CD4-positive, alpha-beta T cell treated with Interleukin-2 at 100 ng/mL for 4 hours (primary cell): ENCODE measurements around the gene CFAP221.

Experiments
- DNase-seq: peaks from one replicate; pipeline ENCODE4 v3.0.0-alpha.2; 2020; ENCODE audit warnings: low spot score

The CFAP221 gene

DNA sequence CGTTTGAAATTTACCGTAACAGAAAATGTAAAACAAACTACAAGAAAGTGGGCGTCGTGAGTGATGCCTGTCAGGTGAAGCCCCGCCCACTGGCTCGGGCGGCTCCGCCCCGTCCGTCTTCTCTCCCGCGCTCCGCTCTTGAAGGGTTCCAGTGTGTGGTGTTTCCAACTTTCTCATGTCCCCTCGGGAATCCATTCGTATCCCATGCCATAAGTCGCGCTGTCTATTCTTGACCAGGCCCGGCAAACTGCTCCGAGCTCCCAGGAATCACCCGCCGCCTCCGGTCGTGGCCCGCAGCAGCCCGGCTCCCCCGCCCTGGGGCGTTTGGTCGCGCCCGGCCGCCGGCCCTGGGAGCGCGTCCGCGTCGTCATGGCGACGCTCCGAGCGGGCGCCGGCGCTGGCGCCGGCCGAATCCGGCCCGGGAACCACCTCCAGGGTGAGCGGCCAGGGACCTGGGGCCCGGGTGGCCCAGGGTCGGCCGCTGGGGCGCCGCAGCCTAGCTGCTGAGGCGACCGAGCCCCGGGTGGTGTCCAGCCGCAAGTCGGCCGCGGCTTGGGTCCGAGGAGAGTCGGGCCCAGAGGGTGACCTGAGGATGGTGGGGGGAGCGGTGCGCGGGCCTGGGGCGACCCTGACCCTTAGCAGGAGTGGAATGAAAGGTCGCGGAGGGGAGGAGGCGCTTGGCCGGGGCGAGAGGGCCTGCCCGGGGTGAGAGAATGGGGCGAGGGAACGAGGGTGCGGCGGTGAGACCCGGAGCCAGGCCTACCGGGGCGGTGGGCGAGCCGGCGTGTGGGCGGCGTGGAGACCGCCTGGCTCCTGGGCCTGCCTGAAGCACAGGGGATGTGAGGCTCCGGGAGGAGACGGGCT lies at the start of gene CFAP221:
Gene CFAP221, plus strand, starts transcription at position 375 of the 864 bp plus-strand sequence. CDS start 1,683 bp downstream, outside the sequence.
- no peak for DNase-seq

DNA sequence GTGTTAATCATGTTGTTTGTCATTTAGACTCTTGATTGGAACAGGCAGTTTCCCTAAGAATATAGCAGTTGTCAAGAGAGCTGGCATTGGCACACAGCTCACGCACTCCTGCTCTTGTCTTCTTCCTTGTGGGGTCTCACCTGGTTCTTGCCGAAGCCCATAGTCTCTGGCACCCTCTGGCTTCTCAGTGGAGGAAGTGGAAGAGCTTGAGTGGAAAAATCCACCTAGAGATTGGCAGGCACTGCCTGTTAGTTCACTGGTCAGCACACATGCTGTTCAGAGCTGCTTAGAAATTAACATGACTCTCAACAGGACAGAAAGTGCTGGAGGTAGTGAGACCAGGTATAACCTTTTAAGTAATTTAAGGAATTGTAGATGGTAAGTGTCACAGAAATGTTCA lies 48.3 kb upstream of the CFAP221 start:
- no peak for DNase-seq

DNA sequence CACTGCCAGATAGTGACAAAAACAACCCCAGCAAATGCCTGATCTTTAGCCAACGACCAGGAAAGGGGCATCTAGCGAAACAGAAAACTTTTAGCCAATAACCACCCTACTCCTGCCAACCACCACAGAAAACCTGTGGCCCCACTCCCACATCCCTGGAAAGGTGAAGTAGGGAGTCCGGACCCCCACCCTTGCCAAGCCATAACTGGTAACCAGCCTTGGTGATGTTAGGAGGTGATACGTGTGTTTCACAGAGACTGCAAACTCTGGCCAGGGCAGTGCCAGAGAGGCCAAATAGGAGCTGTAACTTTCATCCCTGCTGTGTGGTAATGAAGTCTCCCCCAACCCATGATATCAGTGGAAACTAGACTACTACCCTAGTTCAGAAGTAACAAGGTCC lies 47.6 kb upstream of the CFAP221 start:
- DNase-seq: no peak

GRCh38 chr2:119508756-119509155 lies 35.5 kb upstream of the CFAP221 start:
- DNase-seq: no peak

GRCh38 chr2:119511989-119512388 lies 32.3 kb upstream of the CFAP221 start:
- DNase-seq: no peak

DNA sequence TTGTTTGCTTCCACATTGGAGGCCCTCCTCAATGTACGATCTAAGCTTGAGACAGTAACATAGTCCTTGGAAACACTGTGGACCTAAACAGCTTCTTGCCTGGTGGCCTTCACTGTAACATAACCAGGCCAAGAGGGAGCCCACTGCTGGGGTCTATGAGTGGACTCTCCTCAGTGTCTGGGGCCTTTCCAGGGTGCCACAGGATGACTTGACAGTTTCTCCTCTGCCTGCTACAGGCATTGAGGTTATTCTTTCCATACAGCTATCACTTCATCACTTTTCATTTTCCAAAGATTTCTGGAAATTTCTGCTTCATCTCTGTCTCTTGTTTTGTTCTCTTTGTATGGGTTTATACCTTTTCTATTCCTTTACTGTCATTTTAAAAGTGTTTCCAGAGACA lies 31.3 kb upstream of the CFAP221 start:
- no peak for DNase-seq

GRCh38 chr2:119513832-119514231 lies 30.4 kb upstream of the CFAP221 start:
- DNase-seq: no peak

GRCh38 chr2:119516121-119516520 lies 28.1 kb upstream of the CFAP221 start:
- no peak for DNase-seq

GRCh38 chr2:119517433-119517832 lies 26.8 kb upstream of the CFAP221 start:
- no peak for DNase-seq

- DNase-seq: no peak
Observed at GRCh38 chr2:119518401-119519056, 25.7 kb upstream of the CFAP221 start.

DNA sequence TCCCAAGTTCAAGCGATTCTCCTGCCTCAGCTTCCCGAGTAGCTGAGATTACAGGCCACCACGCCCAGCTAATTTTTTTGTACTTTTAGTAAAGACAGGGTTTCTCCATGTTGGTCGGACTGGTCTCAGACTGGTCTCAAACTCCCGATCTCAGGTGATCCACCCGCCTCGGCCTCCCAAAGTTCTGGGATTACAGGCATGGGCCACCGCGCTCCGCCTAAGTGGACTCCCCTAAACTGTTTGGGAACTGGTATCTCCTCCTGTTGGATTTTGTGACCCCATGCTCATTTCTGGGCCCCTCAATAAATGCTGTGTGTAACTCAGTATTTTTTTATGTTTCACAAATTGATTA lies 25.2 kb upstream of the CFAP221 start:
- DNase-seq: no peak

GRCh38 chr2:119520696-119521432 lies 23.4 kb upstream of the CFAP221 start:
- DNase-seq: no peak

DNA sequence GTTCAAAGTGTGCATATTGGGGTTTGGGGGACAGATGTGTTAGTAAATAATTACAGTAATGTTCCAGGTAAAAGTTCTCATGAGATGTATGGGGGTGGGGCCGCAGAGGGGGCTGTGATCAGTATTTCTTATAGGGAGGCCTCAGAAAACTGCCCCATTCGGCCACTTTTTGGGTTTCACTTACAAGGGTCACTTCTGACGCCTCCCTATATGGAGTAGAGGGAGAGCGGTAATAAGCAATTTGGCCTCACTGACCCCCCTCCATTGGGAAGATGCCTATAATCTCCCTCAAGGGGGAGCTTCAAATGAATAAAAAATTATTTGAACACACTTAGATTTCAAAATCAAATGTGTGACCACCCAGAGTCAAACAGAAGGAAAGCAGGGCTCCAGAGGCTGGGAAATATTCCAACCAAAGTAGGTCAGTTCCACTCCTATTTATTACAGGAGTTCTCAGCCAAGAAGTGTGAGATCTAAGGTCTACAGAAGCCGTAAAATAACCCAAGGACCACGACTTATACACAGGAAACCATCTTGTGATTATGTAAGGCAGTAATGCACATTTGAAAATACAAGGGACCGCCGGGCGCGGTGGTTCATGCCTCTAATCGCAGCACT lies 22.7 kb upstream of the CFAP221 start:
- DNase-seq: no peak

GRCh38 chr2:119522671-119523070 lies 21.6 kb upstream of the CFAP221 start:
- no peak for DNase-seq

- no peak for DNase-seq
Observed at GRCh38 chr2:119523383-119523951, 20.8 kb upstream of the CFAP221 start.

DNA sequence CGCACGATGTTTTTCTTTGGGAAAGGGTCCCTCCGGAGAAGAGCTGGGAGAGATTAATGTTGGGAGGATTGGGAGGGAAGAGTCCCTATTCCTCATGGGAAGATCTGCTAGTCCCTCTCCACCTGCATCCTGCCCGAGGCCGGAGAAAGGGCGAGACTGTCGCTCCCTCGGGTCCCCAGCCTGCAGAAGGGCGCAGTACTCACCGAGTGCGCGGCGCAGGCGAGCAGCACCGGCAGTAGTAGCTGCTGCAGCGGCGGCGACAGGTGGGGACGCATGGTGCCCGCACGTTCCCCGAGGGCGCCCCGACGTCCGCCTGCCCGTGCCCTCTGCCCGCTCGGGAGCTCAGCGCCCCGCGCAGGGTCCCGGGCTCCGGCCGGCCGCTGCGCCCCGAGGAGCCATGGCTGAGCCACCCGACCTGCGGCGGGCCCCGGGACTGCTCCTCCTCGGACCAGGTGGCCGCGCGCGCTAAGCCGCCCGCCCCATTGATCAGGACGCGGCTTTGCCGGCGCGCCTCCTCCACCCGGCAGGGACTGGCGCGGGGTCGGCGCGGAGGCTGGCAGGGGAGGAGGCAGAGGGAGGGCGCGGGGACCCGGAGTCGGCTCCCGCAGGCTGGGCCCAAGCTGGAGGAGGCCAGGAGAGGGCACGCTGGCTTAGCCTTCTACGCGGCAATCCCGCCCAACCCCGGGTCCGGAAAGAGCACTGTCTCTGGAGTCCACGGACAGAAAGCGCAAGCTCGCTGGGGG lies 20.1 kb upstream of the CFAP221 start, which contains the start of gene SCTR:
Gene SCTR, minus strand, starts transcription at position 532 of the 743 bp plus-strand sequence. Its CDS starts 257 bp downstream, at position 275.
- DNase-seq: no peak

- DNase-seq: no peak
Observed at GRCh38 chr2:119525614-119526013, 18.6 kb upstream of the CFAP221 start.

- no peak for DNase-seq
Observed at GRCh38 chr2:119527999-119528398, 16.2 kb upstream of the CFAP221 start.

- no peak for DNase-seq
Observed at GRCh38 chr2:119531292-119531691, 13.0 kb upstream of the CFAP221 start.

DNA sequence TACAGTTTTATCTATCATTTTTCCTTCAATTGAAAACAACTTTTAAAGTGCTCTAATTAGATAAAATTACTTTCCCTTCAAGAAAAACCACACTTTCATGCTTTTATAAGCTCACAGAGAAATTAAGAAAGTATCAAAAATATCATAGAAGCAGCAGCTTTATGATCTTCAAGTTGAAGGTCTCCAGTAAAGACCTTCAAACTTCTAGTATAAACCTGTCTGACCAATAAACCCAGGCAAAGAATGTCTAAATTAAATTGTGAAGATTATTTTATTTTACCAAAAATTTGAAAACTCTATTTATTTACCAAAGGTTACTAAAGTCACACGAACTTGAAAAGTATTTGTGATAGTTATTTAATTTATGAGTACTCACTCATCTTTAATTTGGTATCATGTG lies 10.7 kb upstream of the CFAP221 start:
- DNase-seq: no peak

- no peak for DNase-seq
Observed at GRCh38 chr2:119536211-119536610, 8.0 kb upstream of the CFAP221 start.
